Lower leg skin (tissue), 3 donors: ENCODE data around the gene PDE3A.
"Not testable (repeated sequence)": the region's sequence is repeated elsewhere in the genome, so short reads cannot be mapped to it uniquely, and the experiment has no call there.

Experiments used
- CTCF ChIP-seq, 3 donors: fragments of 450-650 bp; IDR thresholded peaks; one replicate each; pipeline ENCODE4 v1.5.1; 2016; ENCODE audit warnings: antibody characterized with exemption in 3 of 3, mild to moderate bottlenecking in 3 of 3, moderate library complexity in 2 of 3
- POLR2A ChIP-seq, 2 donors: fragments of 450-650 bp; IDR thresholded peaks; one replicate each; pipeline ENCODE4 v1.6.1; 2016 to 2017; ENCODE audit warnings: antibody characterized with exemption in 2 of 2, mild to moderate bottlenecking in 1 of 2, moderate library complexity in 1 of 2

DNA sequence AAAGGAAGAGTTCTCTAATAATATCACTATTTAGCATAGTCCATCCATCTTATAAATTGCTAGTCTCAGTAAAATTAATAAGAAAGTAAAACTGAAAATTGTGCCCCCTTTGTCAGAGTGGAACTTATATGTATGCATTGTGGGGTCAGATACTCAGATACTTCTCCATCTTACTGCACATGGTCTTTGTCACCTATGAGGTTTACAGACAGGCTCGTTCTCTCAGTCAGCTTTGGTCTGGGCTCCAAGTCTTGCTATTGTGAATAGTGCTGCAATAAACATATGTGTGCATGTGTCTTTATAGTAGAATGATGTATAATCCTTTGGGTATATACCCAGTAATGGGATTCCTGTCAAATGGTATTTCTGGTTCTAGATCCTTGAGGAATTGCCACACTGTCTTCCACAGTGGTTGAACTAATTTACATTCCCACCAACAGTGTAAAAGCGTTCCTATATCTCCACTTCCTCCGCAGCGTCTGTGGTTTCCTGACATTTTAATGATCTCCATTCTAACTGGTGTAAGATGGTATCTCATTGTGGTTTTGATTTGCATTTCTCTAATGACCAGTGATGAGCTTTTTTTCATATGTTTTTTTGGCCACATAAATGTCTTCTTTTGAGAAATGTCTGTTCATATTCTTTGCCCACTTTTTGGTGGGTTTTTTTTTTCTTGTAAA is 37.4 kb upstream of the PDE3A start:
- TF ChIP-seq CTCF, POLR2A (IDR thresholded peaks at IDR 0.05): not testable (repeated sequence)
